Fibroblast of lung (primary cell): ENCODE measurements around the gene CNNM2. TPM values are rescaled to one million over a fixed set of nuclear protein-coding genes. Genes with fewer than 3 reads are reported as not detected.

Experiments
- DNase-seq, 2 donors: peaks; one replicate each; pipeline versions ENCODE4 v3.0.0 to v3.0.0-alpha.2; 2010; ENCODE audit warnings: low read depth in 2 of 2
- H2AFZ ChIP-seq: 2 replicates; pipeline ENCODE4 v1.5.1; 2012; ENCODE audit warnings: low read length, control low read depth, inconsistent platforms
- H3K27ac ChIP-seq: 2 replicates; pipeline ENCODE4 v1.5.1; 2011; ENCODE audit warnings: low read length, control low read depth; ENCODE audit not compliant: insufficient read depth
- H3K27me3 ChIP-seq: 2 replicates; pipeline ENCODE4 v1.5.1; 2011; ENCODE audit warnings: mild to moderate bottlenecking, low read length; ENCODE audit not compliant: control insufficient read depth, insufficient read depth
- H3K36me3 ChIP-seq: 2 replicates; pipeline ENCODE4 v1.5.1; 2011; ENCODE audit warnings: low read length; ENCODE audit not compliant: control insufficient read depth, insufficient read depth
- H3K4me1 ChIP-seq: 2 replicates; pipeline ENCODE4 v1.5.1; 2011; ENCODE audit warnings: low read length; ENCODE audit not compliant: control insufficient read depth, insufficient read depth; ENCODE audit errors: extremely low read depth
- H3K4me2 ChIP-seq: 2 replicates; pipeline ENCODE4 v1.5.1; 2011; ENCODE audit warnings: low read length, control low read depth; ENCODE audit not compliant: insufficient read depth; ENCODE audit errors: extremely low read depth
- H3K4me3 ChIP-seq, 4 experiments: fragments of 200-600 bp in 1 of 4; sonication (generic) in 1 of 4; replicated peaks in 1 of 4; 2 replicates each; pipeline ENCODE4 v1.5.1; 2011 to 2016; ENCODE audit warnings: low read length in 4 of 4, low read depth in 3 of 4, mild to moderate bottlenecking in 3 of 4, control low read depth in 2 of 4, inconsistent platforms in 1 of 4, mixed read lengths in 1 of 4; ENCODE audit not compliant: insufficient read depth in 1 of 4; ENCODE audit errors: control extremely low read depth in 1 of 4
- H3K79me2 ChIP-seq: 2 replicates; pipeline ENCODE4 v1.5.1; 2012; ENCODE audit warnings: mild to moderate bottlenecking, low read length, inconsistent platforms; ENCODE audit not compliant: control insufficient read depth, insufficient read depth
- H3K9ac ChIP-seq: 2 replicates; pipeline ENCODE4 v1.5.1; 2011; ENCODE audit warnings: mild to moderate bottlenecking, low read length, control low read depth; ENCODE audit not compliant: insufficient read depth
- H3K9me3 ChIP-seq: 2 replicates; pipeline ENCODE4 v1.5.1; 2012; ENCODE audit warnings: low read depth, low read length; ENCODE audit not compliant: control insufficient read depth, insufficient read depth
- H4K20me1 ChIP-seq: 2 replicates; pipeline ENCODE4 v1.5.1; 2011; ENCODE audit warnings: low read length; ENCODE audit not compliant: control insufficient read depth, insufficient read depth; ENCODE audit errors: extremely low read depth
- CTCF ChIP-seq, 2 donors: IDR thresholded peaks in 1 of 2; conservative IDR thresholded peaks in 1 of 2; 1 replicate in 1 of 2; 2 replicates in 1 of 2; pipeline ENCODE4 v1.5.1; 2011 to 2012; ENCODE audit warnings: low read length in 2 of 2, control low read depth in 1 of 2, inconsistent platforms in 1 of 2, low read depth in 1 of 2, mild to moderate bottlenecking in 1 of 2
- EZH2 ChIP-seq: IDR thresholded peaks from 2 replicates; pipeline ENCODE4 v1.5.1; 2012; ENCODE audit warnings: low read length, control low read depth, mild to moderate bottlenecking; ENCODE audit errors: missing control alignments
- polyA plus RNA-seq, 2 donors: library from polyadenylated mRNA; depleted of rRNA in 1 of 2; stranded (reverse) in 1 of 2; unstranded in 1 of 2; fragments of >200 nt; gene quantifications; 2 replicates each; pipeline ENCODE4 v1.2.1, GENCODE V29; 2011 to 2012; ENCODE audit warnings: missing spikeins in 1 of 2
- total RNA-seq: library from RNA; depleted of rRNA; stranded (reverse); fragments of >200 nt; gene quantifications from 2 replicates; pipeline ENCODE4 v1.2.1, GENCODE V29; 2014

CNNM2 gene
- total and polyA plus RNA-seq, 2 donors (not counting 1 experiment from before 2014, with no cell fraction given): 3.4 to 6.1 TPM

DNA sequence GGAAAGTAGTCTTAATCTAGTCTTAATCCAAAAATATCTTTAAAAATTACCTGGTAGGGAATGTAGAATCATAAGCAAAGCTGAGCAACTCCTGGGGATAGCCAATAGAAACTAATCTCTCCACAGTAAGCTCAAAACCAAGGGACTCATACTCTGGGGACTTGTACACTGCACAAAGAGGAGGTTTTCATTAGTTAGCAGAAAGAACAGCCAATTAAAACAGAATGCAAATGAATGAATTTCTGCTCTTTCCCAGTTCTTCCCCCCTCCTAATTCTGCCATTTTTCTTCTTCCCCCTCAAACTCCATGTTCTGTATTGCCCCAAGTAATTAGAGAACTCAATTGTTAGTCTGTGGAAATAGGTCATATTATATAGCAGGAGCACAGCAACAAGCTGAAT, 188.4 kb downstream of the CNNM2 start:
- Histone ChIP-seq H3K4me1 (no peaks in the 10 kb centered on the region), H2AFZ (no peak overlapping the region), H3K9ac (no peak overlapping the region), H3K79me2 (no peaks in the 10 kb centered on the region), H3K4me3 (no peak overlapping the region), H4K20me1 (no peaks in the 10 kb centered on the region), H3K36me3 (peaks cover 3% of the 10 kb centered on the region), H3K9me3 (no peaks in the 10 kb centered on the region), H3K4me2 (no peak overlapping the region), H3K27ac (no peak overlapping the region), H3K27me3 (no peaks in the 10 kb centered on the region)
- no peak for TF ChIP-seq CTCF (conservative IDR thresholded peaks at IDR 0.05 in 1 of 2, IDR thresholded peaks at IDR 0.05 in 1 of 2; ENCODE audit: low read depth in 1 of 2, low read length in 2 of 2)
- no peak for TF ChIP-seq EZH2
- no peak for DNase-seq

DNA sequence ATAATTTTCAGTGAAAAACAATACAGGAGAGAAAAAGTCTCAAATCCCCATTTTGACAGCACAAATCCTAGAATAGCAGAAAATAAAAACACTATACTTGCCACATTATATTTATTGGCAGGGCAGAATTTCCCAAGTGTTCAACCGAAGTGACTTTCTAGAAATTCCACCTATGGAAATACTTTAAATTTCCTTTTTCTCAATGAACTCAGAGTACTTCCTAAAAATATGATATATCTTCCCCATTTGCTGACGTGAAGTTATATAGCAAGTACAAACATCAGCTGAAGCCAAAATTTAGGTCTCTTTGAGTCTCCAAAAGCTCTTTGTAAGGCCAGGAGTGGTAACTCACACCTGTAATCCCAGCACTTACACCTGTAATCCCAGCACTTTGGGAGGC, 191.7 kb downstream of the CNNM2 start:
- Histone ChIP-seq H3K9ac (no peak overlapping the region), H2AFZ (no peak overlapping the region), H3K9me3 (no peaks in the 10 kb centered on the region), H3K27ac (no peak overlapping the region), H3K4me2 (no peak overlapping the region), H3K4me3 (no peak overlapping the region), H4K20me1 (no peaks in the 10 kb centered on the region), H3K79me2 (no peaks in the 10 kb centered on the region), H3K4me1 (no peaks in the 10 kb centered on the region), H3K36me3 (no peaks in the 10 kb centered on the region), H3K27me3 (no peaks in the 10 kb centered on the region)
- no peak for DNase-seq
- no peak for TF ChIP-seq EZH2
- no peak for TF ChIP-seq CTCF (conservative IDR thresholded peaks at IDR 0.05 in 1 of 2, IDR thresholded peaks at IDR 0.05 in 1 of 2; ENCODE audit: low read depth in 1 of 2, low read length in 2 of 2)

DNA sequence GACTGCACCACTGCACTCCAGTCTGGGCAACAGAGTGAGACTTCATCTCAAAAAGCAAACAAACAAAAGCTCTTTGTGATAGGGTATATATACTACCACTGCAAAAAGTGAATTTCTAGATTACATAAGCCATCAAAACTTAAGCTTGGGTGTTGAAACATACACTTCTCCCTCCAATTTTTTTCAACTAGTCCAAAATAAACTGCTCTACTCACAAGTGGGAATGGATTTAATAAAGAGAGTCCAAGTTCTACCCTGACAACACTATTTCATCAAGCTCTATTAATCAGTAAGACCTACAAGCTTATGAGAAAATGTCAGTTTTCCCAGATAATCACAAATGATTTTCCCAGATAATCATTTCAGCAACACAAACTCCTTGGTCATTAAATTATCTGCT, 192.3 kb downstream of the CNNM2 start:
- Histone ChIP-seq H4K20me1 (no peaks in the 10 kb centered on the region), H3K4me3 (no peak overlapping the region), H3K36me3 (no peaks in the 10 kb centered on the region), H2AFZ (no peak overlapping the region), H3K4me2 (no peak overlapping the region), H3K27me3 (no peaks in the 10 kb centered on the region), H3K27ac (no peak overlapping the region), H3K79me2 (no peaks in the 10 kb centered on the region), H3K9me3 (no peaks in the 10 kb centered on the region), H3K9ac (no peak overlapping the region), H3K4me1 (no peaks in the 10 kb centered on the region)
- TF ChIP-seq EZH2: no peak
- no peak for TF ChIP-seq CTCF (conservative IDR thresholded peaks at IDR 0.05 in 1 of 2, IDR thresholded peaks at IDR 0.05 in 1 of 2; ENCODE audit: low read depth in 1 of 2, low read length in 2 of 2)
- DNase-seq: no peak
